Upper lobe of left lung (tissue), 6 donors: ENCODE measurements around the gene ACO1. TPM values are rescaled to one million over a fixed set of nuclear protein-coding genes. Genes with fewer than 3 reads are reported as not detected.

ENCODE experiments used
- ATAC-seq, 2 donors: fragments of 200-7000 bp; cut with Tn5 transposase; one replicate each; pipeline ENCODE4 v1.9.1; 2022; ENCODE audit warnings: mild to moderate bottlenecking in 2 of 2, moderate library complexity in 2 of 2; ENCODE audit not compliant: low FRiP score in 2 of 2
- DNase-seq, 2 donors: peaks; one replicate each; pipeline ENCODE4 v3.0.0-alpha.2; 2019 to 2020
- H3K27ac ChIP-seq, 4 donors: fragments of 200-600 bp; sonication (generic); one replicate each; pipeline ENCODE4 v1.5.1; 2016 to 2019
- H3K27me3 ChIP-seq, 4 donors: fragments of 200-600 bp; sonication (generic); one replicate each; pipeline ENCODE4 v1.5.1; 2017 to 2019
- H3K36me3 ChIP-seq, 4 donors: fragments of 200-600 bp; sonication (generic); one replicate each; pipeline ENCODE4 v1.5.1; 2016 to 2019
- H3K4me1 ChIP-seq, 4 donors: fragments of 200-600 bp; sonication (generic); one replicate each; pipeline ENCODE4 v1.5.1; 2018 to 2019
- H3K4me3 ChIP-seq, 4 donors: fragments of 200-600 bp; sonication (generic); one replicate each; pipeline ENCODE4 v1.5.1; 2017 to 2019; ENCODE audit warnings: mild to moderate bottlenecking in 2 of 4, moderate library complexity in 1 of 4
- H3K9me3 ChIP-seq, 4 donors: fragments of 200-600 bp; sonication (generic); one replicate each; pipeline ENCODE4 v1.5.1; 2018 to 2019
- EP300 ChIP-seq, 4 donors: sonication (generic); formaldehyde crosslinking; IDR thresholded peaks; one replicate each; pipeline ENCODE4 v1.5.1; 2017; ENCODE audit warnings: antibody characterized with exemption in 4 of 4, control low read depth in 2 of 4
- POLR2A ChIP-seq, 4 donors: fragments of 450-650 bp; IDR thresholded peaks; one replicate each; pipeline ENCODE4 v1.5.1; 2016 to 2017; ENCODE audit warnings: antibody characterized with exemption in 4 of 4, mild to moderate bottlenecking in 2 of 4
- POLR2AphosphoS5 ChIP-seq, 2 donors: sonication (generic); formaldehyde crosslinking; IDR thresholded peaks; one replicate each; pipeline ENCODE4 v1.5.1; 2017; ENCODE audit warnings: antibody characterized with exemption in 2 of 2
- WGBS, 2 donors: methylation state at CpG; one replicate each; pipeline ENCODE4 v1.1.5; 2017 to 2018; 5-methylcytosine and 5-hydroxymethylcytosine counted together
- total RNA-seq, 6 donors: library from RNA; depleted of rRNA in 4 of 6; stranded (reverse); fragments of >200 nt in 4 of 6; gene quantifications; one replicate each; pipeline versions ENCODE4 v1.1.0 to v1.2.1, GENCODE V29; 2016 to 2021
- TF ChIP-seq, protein P1 (sequence below), 6 experiments: fragments of 450-650 bp in 4 of 6; fragments of 200-600 bp in 2 of 6; sonication (generic) in 2 of 6; IDR thresholded peaks; one replicate each; pipeline ENCODE4 v1.5.1; 2016 to 2019; ENCODE audit warnings: antibody characterized with exemption in 6 of 6
- donor health status: DM: no; HTN: no; CAD: no; lungs with moderate emphysema.
- donor health status: DM: no; HTN: yes; CAD: no; lungs with severe emphysema.

The ACO1 gene
- total RNA-seq, 6 donors from 2014 or later: 12.4 to 33.0 (median 29.1) TPM

- peak in 1 of 2 donors; percentile 74 for DNase-seq
- Histone ChIP-seq H3K4me3 (no peak overlapping the region), H3K27me3 (no peaks in the 10 kb centered on the region), H3K9me3 (no peaks in the 10 kb centered on the region), H3K27ac (peak overlapping the region in 2 of 4 donors; percentile 7 to 23), H3K36me3 (peaks cover 0 to 86% (median 17%) of the 10 kb centered on the region in 4 donors), H3K4me1 (peaks cover 0 to 4% (median 0%) of the 10 kb centered on the region in 4 donors)
- WGBS, 2 donors: 64 to 68% methylated on average over 7 of the region's 7 CpGs
- peak in 1 of 4 donors; percentile 62 for TF ChIP-seq EP300 (IDR thresholded peaks at IDR 0.05)
- TF ChIP-seq POLR2A (IDR thresholded peaks at IDR 0.05): no peak
- peak; percentile 28 to 39 for ATAC-seq
These were observed 42.0 kb downstream of the ACO1 start for GRCh38 chr9:32426278-32426939.

GRCh38 chr9:32427111-32427873 is 42.8 kb downstream of the ACO1 start:
- DNase-seq: peak in 1 of 2 donors; percentile 25
- peaks cover 0 to 86% (median 13%) of the 10 kb centered on the region in 4 donors for H3K36me3 ChIP-seq

DNA sequence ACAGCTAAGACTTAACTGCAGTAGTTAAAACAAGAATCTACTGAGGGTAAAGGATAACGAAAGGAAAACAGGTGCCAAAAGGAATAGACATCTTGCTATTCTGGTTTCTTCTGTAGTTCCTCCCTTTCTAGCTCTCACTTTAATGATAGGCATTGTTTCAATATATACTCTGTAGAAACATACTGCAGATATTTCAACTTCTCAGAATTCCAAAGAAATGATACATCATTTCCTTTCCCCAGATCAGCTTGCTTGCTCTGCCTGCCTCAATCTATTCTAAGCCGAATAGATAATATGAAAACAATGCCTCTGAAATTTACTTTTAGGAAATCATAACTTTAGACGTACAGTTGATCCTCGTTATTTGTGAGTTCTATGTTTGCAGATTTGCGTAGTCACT is 46.3 kb downstream of the ACO1 start:
- H3K36me3 ChIP-seq: peaks cover 4 to 87% (median 21%) of the 10 kb centered on the region in 4 donors
- 81 to 87% methylated on average over 5 of the region's 5 CpGs for WGBS, 2 donors

More at GRCh38 chr9:32427111-32427873, 42.8 kb downstream of the ACO1 start:
- Histone ChIP-seq H3K4me3 (no peak overlapping the region), H3K27me3 (no peaks in the 10 kb centered on the region), H3K9me3 (no peaks in the 10 kb centered on the region), H3K27ac (peak overlapping the region in 1 of 4 donors; percentile 7), H3K4me1 (peaks cover 0 to 4% (median 0%) of the 10 kb centered on the region in 4 donors)
- TF ChIP-seq POLR2A (IDR thresholded peaks at IDR 0.05) (no peak), EP300 (IDR thresholded peaks at IDR 0.05) (no peak), POLR2AphosphoS5 (IDR thresholded peaks at IDR 0.05) (no peak)
- TF ChIP-seq, protein P1, sequence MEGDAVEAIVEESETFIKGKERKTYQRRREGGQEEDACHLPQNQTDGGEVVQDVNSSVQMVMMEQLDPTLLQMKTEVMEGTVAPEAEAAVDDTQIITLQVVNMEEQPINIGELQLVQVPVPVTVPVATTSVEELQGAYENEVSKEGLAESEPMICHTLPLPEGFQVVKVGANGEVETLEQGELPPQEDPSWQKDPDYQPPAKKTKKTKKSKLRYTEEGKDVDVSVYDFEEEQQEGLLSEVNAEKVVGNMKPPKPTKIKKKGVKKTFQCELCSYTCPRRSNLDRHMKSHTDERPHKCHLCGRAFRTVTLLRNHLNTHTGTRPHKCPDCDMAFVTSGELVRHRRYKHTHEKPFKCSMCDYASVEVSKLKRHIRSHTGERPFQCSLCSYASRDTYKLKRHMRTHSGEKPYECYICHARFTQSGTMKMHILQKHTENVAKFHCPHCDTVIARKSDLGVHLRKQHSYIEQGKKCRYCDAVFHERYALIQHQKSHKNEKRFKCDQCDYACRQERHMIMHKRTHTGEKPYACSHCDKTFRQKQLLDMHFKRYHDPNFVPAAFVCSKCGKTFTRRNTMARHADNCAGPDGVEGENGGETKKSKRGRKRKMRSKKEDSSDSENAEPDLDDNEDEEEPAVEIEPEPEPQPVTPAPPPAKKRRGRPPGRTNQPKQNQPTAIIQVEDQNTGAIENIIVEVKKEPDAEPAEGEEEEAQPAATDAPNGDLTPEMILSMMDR (IDR thresholded peaks at IDR 0.05): no peak
- 75 to 76% methylated on average over 8 of the region's 8 CpGs for WGBS, 2 donors
- ATAC-seq: peak in 1 of 2 donors; percentile 37

GRCh38 chr9:32431196-32431595 is 46.8 kb downstream of the ACO1 start:
- H3K27ac ChIP-seq: no peak overlapping the region
- no peak for TF ChIP-seq POLR2A (IDR thresholded peaks at IDR 0.05)
- TF ChIP-seq EP300 (IDR thresholded peaks at IDR 0.05): no peak
- TF ChIP-seq POLR2AphosphoS5 (IDR thresholded peaks at IDR 0.05): no peak
- TF ChIP-seq, protein P1 (IDR thresholded peaks at IDR 0.05): no peak
- H3K9me3 ChIP-seq: no peaks in the 10 kb centered on the region
- no peak for ATAC-seq
- H3K36me3 ChIP-seq: peaks cover 7 to 87% (median 25%) of the 10 kb centered on the region in 4 donors
- WGBS, 2 donors: 94 to 95% methylated on average over 8 of the region's 8 CpGs
- H3K4me3 ChIP-seq: no peak overlapping the region
- no peaks in the 10 kb centered on the region for H3K27me3 ChIP-seq
- peaks cover 0 to 4% (median 0%) of the 10 kb centered on the region in 4 donors for H3K4me1 ChIP-seq
- DNase-seq: no peak

More for the DNA sequence above, 46.3 kb downstream of the ACO1 start:
- Histone ChIP-seq H3K9me3 (no peaks in the 10 kb centered on the region), H3K4me1 (peaks cover 0 to 4% (median 0%) of the 10 kb centered on the region in 4 donors), H3K27ac (no peak overlapping the region), H3K4me3 (no peak overlapping the region), H3K27me3 (no peaks in the 10 kb centered on the region)
- no peak for ATAC-seq
- TF ChIP-seq POLR2A (IDR thresholded peaks at IDR 0.05): no peak
- TF ChIP-seq EP300 (IDR thresholded peaks at IDR 0.05): no peak
- TF ChIP-seq POLR2AphosphoS5 (IDR thresholded peaks at IDR 0.05): no peak
- TF ChIP-seq, protein P1 (IDR thresholded peaks at IDR 0.05): no peak
- DNase-seq: no peak

DNA sequence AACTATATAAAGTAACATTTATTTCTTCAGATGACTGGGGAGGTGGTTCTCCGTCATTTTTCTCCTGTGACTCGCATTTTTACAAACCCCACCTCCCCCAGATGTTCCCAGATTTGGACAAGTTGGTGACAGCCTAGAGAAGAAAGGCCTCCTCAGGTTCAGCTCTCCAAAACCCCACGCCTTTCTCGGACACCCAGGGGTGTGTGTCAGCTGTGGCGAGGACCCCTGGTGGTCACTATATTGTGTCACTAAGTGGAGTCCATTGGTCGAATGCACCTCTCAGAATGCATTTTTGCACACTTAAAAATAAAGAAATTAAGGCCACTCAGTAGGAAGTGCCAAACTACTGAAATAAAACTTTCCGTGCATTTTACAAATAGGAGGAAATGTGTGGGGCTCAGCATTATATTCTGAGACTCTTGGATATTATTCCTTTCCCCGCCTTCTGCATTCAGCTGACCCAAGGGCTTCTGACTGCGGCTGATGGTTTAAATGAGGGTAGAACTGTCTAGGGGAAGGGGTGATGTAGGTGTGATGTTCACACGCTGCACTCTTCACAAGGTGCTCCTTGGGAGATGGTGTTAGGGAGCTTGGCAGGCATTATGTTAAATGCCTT is 47.6 kb downstream of the ACO1 start:
- peaks cover 0 to 2% (median 0%) of the 10 kb centered on the region in 4 donors for H3K4me1 ChIP-seq

More for the DNA sequence above, 47.6 kb downstream of the ACO1 start:
- H3K27ac ChIP-seq: no peak overlapping the region
- no peak overlapping the region for H3K4me3 ChIP-seq
- 71% methylated on average over 10 of the region's 10 CpGs for WGBS, 2 donors
- DNase-seq (peak in 1 of 2 donors; percentile 35), ATAC-seq (peak in 1 of 2 donors; percentile 78)
- H3K9me3 ChIP-seq: no peaks in the 10 kb centered on the region
- no peaks in the 10 kb centered on the region for H3K27me3 ChIP-seq
- TF ChIP-seq, protein P1 (IDR thresholded peaks at IDR 0.05): peak; percentile 10 to 50 (median 38)
- TF ChIP-seq EP300 (IDR thresholded peaks at IDR 0.05): no peak
- H3K36me3 ChIP-seq: peaks cover 9 to 89% (median 32%) of the 10 kb centered on the region in 4 donors
